A549 (cell line): ENCODE results near the gene DHRS3. TPM values are rescaled to one million over a fixed set of nuclear protein-coding genes. Genes with fewer than 3 reads are reported as not detected.

Source experiments
- ATAC-seq, 2 experiments: fragments of 200-7000 bp in 1 of 2; fragments of >200 bp in 1 of 2; cut with Nextera tagmentation in 1 of 2; cut with Tn5 transposase in 1 of 2; 3 replicates each; pipeline versions ENCODE4 v1.8.0 to v1.9.1; 2018 to 2020; ENCODE audit warnings: mild to moderate bottlenecking in 1 of 2, moderate library complexity in 1 of 2
- CTCF ChIA-PET: fragments of 300-600 bp; sonication (Branson Sonifier 250); formaldehyde crosslinking; extraction: SDS; loops from one replicate; lab custom pipeline; 2021; ENCODE audit warnings: antibody characterized with exemption, inconsistent platforms; lab: Yijun Ruan, JAX
- POLR2A ChIA-PET: fragments of 350-600 bp; formaldehyde crosslinking; extraction: SDS; loops from one replicate; lab custom pipeline; 2021; ENCODE audit warnings: antibody characterized with exemption, inconsistent platforms; lab: Yijun Ruan, JAX
- DNase-seq, 2 experiments: peaks; one replicate each; pipeline versions ENCODE4 v3.0.0 to v3.0.0-alpha.2; 2011 to 2016; ENCODE audit warnings: low read depth in 1 of 2, low spot score in 1 of 2
- FAIRE-seq: peaks from 2 replicates; lab custom pipeline; 2011; peaks lifted over from hg19 to GRCh38; lab: Jason Lieb, UNC
- H3K27ac ChIP-seq, 2 experiments: fragments of >200 bp; sonication (Bioruptor Twin); formaldehyde crosslinking; 3 replicates each; pipeline ENCODE4 v1.5.1; 2016 to 2017
- H3K4me1 ChIP-seq: fragments of >200 bp; sonication (Bioruptor Twin); formaldehyde crosslinking; 3 replicates; pipeline ENCODE4 v1.6.1; 2016
- H3K4me2 ChIP-seq: fragments of >200 bp; sonication (Bioruptor Twin); formaldehyde crosslinking; 3 replicates; pipeline ENCODE4 v1.6.1; 2016
- H3K4me3 ChIP-seq: fragments of >200 bp; sonication (Bioruptor Twin); formaldehyde crosslinking; 3 replicates; pipeline ENCODE4 v1.5.1; 2016
- H3K9me3 ChIP-seq: fragments of >200 bp; sonication (Bioruptor Twin); formaldehyde crosslinking; 3 replicates; pipeline ENCODE4 v1.6.1; 2016
- BHLHE40 ChIP-seq: IDR thresholded peaks from 2 replicates; pipeline ENCODE4 v1.6.1; 2012; ENCODE audit warnings: low read depth, low read length, inconsistent platforms
- CBX8 ChIP-seq: fragments of 200-600 bp; sonication (generic); IDR thresholded peaks from 2 replicates; pipeline ENCODE4 v1.6.1; 2016
- CEBPB ChIP-seq, 2 experiments: fragments of >200 bp in 1 of 2; sonication (Bioruptor Twin) in 1 of 2; formaldehyde crosslinking in 1 of 2; IDR thresholded peaks; 2 replicates each; pipeline ENCODE4 v1.6.1; 2012 to 2016
- CHD2 ChIP-seq: fragments of 150-350 bp; IDR thresholded peaks from 2 replicates; pipeline ENCODE4 v1.6.1; 2014; ENCODE audit warnings: low read length; ENCODE audit not compliant: partially characterized antibody
- EHF ChIP-seq: fragments of 250-450 bp; sonication (Bioruptor Pico); IDR thresholded peaks from 2 replicates; pipeline ENCODE4 v1.5.0; 2020; ENCODE audit warnings: mild to moderate bottlenecking
- FOSB ChIP-seq: fragments of 250-450 bp; sonication (Bioruptor Pico); IDR thresholded peaks from 2 replicates; pipeline ENCODE4 v1.5.0; 2020; ENCODE audit warnings: mild to moderate bottlenecking, moderate library complexity
- FOXS1 ChIP-seq: fragments of 250-450 bp; sonication (Bioruptor Pico); IDR thresholded peaks from 2 replicates; pipeline ENCODE4 v1.5.0; 2020; ENCODE audit warnings: mild to moderate bottlenecking, moderate library complexity
- GATA3 ChIP-seq: IDR thresholded peaks from 2 replicates; pipeline ENCODE4 v1.6.1; 2012; ENCODE audit warnings: borderline replicate concordance
- KDM1A ChIP-seq: fragments of 200-600 bp; sonication (generic); IDR thresholded peaks from 2 replicates; pipeline ENCODE4 v1.6.1; 2016; ENCODE audit warnings: low read depth, mild to moderate bottlenecking
- MAZ ChIP-seq: fragments of 150-350 bp; IDR thresholded peaks from 2 replicates; pipeline ENCODE4 v1.6.1; 2014; ENCODE audit warnings: antibody characterized with exemption, low read depth, low read length, borderline replicate concordance
- NFE2L2 ChIP-seq: fragments of 150-350 bp; conservative IDR thresholded peaks from 2 replicates; pipeline ENCODE4 v1.6.1; 2014; ENCODE audit warnings: low read length
- NPAS2 ChIP-seq: fragments of 250-450 bp; sonication (Bioruptor Pico); IDR thresholded peaks from 2 replicates; pipeline ENCODE4 v1.8.0; 2022; ENCODE audit warnings: mild to moderate bottlenecking, moderate library complexity, borderline replicate concordance
- NR3C1 ChIP-seq: fragments of >200 bp; sonication (Bioruptor Twin); formaldehyde crosslinking; IDR thresholded peaks from 3 replicates; pipeline ENCODE4 v1.6.1; 2017
- RCOR1 ChIP-seq: fragments of 150-350 bp; IDR thresholded peaks from 2 replicates; pipeline ENCODE4 v1.6.1; 2014; ENCODE audit warnings: antibody characterized with exemption, low read length, low read depth
- SMC3 ChIP-seq: fragments of >200 bp; sonication (Bioruptor Twin); formaldehyde crosslinking; IDR thresholded peaks from 3 replicates; pipeline ENCODE4 v1.6.1; 2018; ENCODE audit warnings: inconsistent platforms
- SREBF2 ChIP-seq: fragments of 450-650 bp; IDR thresholded peaks from 2 replicates; pipeline ENCODE4 v1.6.1; 2014; ENCODE audit warnings: mild to moderate bottlenecking, moderate library complexity
- ZC3H11A ChIP-seq: fragments of 450-650 bp; IDR thresholded peaks from 2 replicates; pipeline ENCODE4 v1.6.1; 2014; ENCODE audit warnings: antibody characterized with exemption, mild to moderate bottlenecking
- ZNF302 ChIP-seq: fragments of 250-450 bp; sonication (Bioruptor Pico); IDR thresholded peaks from 2 replicates; pipeline ENCODE4 v1.9.0; 2021; ENCODE audit warnings: inconsistent platforms, mild to moderate bottlenecking, moderate library complexity
- ZSCAN20 ChIP-seq: fragments of 250-450 bp; sonication (Bioruptor Pico); IDR thresholded peaks from 2 replicates; pipeline ENCODE4 v1.8.0; 2022; ENCODE audit warnings: mild to moderate bottlenecking, moderate library complexity
- WGBS: methylation state at CpG from one replicate; pipeline ENCODE4 v1.1.6; 2017; ENCODE audit errors: missing lambda C conversion rate; 5-methylcytosine and 5-hydroxymethylcytosine counted together
- polyA plus RNA-seq, 4 experiments: library from polyadenylated mRNA; depleted of rRNA in 3 of 4; stranded (reverse); fragments of >200 nt; fragmentation: RNase III in 1 of 4; extraction: RNeasy Plus Mini Kit Qiagen cat#74134 plus additional on column Dnase treatment in 1 of 4; gene quantifications; 2 replicates in 3 of 4; 3 replicates in 1 of 4; pipeline ENCODE4 v1.2.3, GENCODE V29; 2011 to 2017
- TF ChIP-seq, protein P1 (sequence below): IDR thresholded peaks from 2 replicates; pipeline ENCODE4 v1.6.1; 2012
- TF ChIP-seq, protein P2 (sequence below): fragments of >200 bp; sonication (Bioruptor Twin); formaldehyde crosslinking; IDR thresholded peaks from 3 replicates; pipeline ENCODE4 v1.5.1; 2016
- TF ChIP-seq, protein P3 (sequence below): fragments of 250-450 bp; sonication (Bioruptor Pico); IDR thresholded peaks from 2 replicates; pipeline ENCODE4 v1.5.0; 2021; ENCODE audit warnings: mild to moderate bottlenecking, moderate library complexity, borderline replicate concordance
- TF ChIP-seq, protein P4 (sequence below): fragments of 250-450 bp; sonication (Bioruptor Pico); IDR thresholded peaks from 2 replicates; pipeline ENCODE4 v1.5.0; 2020; ENCODE audit warnings: low read depth, mild to moderate bottlenecking, moderate library complexity
- TF ChIP-seq, protein P5 (sequence below): fragments of 450-650 bp; IDR thresholded peaks from 2 replicates; pipeline ENCODE4 v1.6.1; 2014; ENCODE audit warnings: antibody characterized with exemption

The DHRS3 gene
- polyA plus RNA-seq, 2 of the 4 experiments (the other 2 are of a cell fraction): 62.7 to 79.7 TPM

DNA sequence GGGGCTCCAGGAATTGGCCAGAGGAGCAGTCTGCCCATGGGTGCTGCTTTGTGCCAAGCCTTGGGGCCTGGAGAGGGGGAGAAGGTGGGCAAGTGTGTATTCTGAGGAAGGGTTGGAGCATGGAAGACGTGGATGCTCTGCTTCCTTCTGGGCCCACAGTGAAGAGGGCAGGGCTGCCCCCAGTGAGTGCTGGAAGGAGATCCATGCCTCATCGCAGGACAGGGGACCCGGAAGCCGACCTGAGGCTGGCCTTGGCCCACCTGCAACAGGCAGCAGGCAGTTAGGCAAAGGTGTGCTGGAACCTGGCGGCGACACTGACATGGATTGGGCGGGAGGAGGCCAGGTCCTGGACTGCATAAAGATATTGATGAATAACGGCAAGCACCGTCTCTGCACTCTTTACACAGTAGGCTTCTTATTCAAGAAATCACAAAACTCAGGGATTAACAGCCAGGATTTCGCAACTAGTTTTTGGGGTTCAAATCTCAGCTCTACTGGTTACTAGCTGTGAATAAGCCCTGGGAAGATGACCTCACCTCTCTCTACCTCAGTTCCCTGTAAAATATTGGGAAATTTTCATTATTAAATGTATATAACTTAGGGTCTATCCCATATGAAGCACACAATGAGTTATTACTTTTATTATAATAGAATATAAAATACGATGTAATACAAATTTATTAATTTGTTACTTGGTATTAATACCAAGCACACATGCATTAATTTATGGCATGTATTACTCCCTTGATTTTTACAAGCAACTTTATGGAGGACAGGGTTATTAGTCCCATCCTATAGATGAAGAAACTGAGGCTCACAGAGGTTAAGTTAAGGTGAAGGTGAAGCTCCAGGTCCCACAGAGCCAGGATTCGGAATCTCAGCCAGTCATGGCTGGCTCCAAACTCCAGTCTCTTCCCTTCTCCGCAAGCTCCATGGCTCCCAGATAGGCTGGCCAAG is 62.3 kb downstream of the DHRS3 start:
- Histone ChIP-seq H3K9me3 (0 out of 3 replicates have a peak, but pooled peaks cover 4% of the 10 kb centered on the region), H3K4me3 (no peak overlapping the region), H3K4me2 (peak overlapping the region; percentile 39; the same call in 2 of the 3 replicates), H3K4me1 (peaks cover 29% of the 10 kb centered on the region), H3K27ac (peak overlapping the region; percentile 67 to 84; a peak in 5 of 6 replicates)
- ChIA-PET CTCF (interaction anchor here (1.0 kb wide), 1 partner anchor 103 kb away, joined by 3 read pairs; no protein-coding TSS in a partner anchor), POLR2A (no interaction called here)
- WGBS: 92% methylated on average over 12 of the region's 13 CpGs
- peak; percentile 20 to 71; a peak in 3 of 4 replicates for TF ChIP-seq CEBPB (IDR thresholded peaks at IDR 0.05)
- TF ChIP-seq ZNF302 (CRISPR knock-in tag): no peak
- TF ChIP-seq, protein P1, sequence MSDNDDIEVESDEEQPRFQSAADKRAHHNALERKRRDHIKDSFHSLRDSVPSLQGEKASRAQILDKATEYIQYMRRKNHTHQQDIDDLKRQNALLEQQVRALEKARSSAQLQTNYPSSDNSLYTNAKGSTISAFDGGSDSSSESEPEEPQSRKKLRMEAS: no peak
- no peak for TF ChIP-seq NR3C1
- TF ChIP-seq KDM1A: peak; percentile 73; the same call in 1 of the 2 replicates
- TF ChIP-seq NPAS2 (CRISPR knock-in tag): no peak
- DNase-seq: no peak
- no peak for FAIRE-seq
- ATAC-seq: no peak; a peak in 2 of 6 replicates

DNA sequence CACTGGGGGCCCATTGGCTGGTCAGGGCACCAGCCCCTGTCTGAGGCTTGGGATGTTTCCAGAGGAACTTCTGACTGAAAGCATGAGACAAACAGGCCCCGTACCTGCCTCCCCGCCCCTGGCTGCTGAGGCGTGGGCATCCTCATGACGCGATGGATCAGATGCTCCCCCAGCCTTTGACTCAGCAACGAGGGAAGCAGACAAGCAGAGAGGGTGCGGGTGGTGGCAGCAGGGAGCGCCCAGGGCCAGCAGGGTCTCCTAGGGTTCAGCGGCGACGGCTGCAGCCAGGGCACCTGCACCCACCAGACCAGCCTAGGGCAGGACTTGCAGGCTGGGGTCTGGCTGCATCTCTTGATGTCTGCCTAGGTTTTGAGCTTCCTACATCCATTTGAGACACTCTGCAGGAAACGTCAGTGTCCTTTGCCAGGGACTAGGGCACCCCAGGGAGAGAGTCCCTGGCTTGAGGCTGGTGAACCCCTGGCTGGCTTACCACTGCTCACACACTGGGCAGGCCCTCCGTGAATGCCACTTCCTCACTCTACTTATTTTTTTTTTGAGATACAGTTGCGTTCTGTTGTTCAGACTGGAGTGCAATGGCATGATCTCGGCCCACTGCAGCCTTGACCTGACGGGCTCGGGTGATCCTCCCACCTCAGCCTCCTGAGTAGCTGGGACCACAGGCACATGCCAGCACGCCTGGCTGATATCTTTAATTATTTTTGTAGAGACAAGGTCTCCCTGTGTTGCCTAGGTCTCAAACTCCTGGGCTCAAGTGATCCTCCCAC is 63.3 kb downstream of the DHRS3 start:
- Histone ChIP-seq H3K4me1 (peaks cover 37% of the 10 kb centered on the region), H3K27ac (peak overlapping the region in 1 of 2 experiments; percentile 82; a peak in 4 of 6 replicates), H3K4me3 (no peak overlapping the region), H3K4me2 (no peak overlapping the region), H3K9me3 (0 out of 3 replicates have a peak, but pooled peaks cover 4% of the 10 kb centered on the region)
- TF ChIP-seq RCOR1 (no peak), FOSB (CRISPR knock-in tag) (no peak), EHF (CRISPR knock-in tag) (no peak), ZC3H11A (no peak), KDM1A (no peak), CHD2 (no peak), BHLHE40 (no peak), CBX8 (no peak), FOXS1 (CRISPR knock-in tag) (no peak), SMC3 (no peak), NFE2L2 (no peak), GATA3 (no peak), CEBPB (IDR thresholded peaks at IDR 0.05) (no peak), MAZ (no peak), ZSCAN20 (no peak), SREBF2 (no peak)
- TF ChIP-seq, protein P2, sequence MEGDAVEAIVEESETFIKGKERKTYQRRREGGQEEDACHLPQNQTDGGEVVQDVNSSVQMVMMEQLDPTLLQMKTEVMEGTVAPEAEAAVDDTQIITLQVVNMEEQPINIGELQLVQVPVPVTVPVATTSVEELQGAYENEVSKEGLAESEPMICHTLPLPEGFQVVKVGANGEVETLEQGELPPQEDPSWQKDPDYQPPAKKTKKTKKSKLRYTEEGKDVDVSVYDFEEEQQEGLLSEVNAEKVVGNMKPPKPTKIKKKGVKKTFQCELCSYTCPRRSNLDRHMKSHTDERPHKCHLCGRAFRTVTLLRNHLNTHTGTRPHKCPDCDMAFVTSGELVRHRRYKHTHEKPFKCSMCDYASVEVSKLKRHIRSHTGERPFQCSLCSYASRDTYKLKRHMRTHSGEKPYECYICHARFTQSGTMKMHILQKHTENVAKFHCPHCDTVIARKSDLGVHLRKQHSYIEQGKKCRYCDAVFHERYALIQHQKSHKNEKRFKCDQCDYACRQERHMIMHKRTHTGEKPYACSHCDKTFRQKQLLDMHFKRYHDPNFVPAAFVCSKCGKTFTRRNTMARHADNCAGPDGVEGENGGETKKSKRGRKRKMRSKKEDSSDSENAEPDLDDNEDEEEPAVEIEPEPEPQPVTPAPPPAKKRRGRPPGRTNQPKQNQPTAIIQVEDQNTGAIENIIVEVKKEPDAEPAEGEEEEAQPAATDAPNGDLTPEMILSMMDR: no peak
- TF ChIP-seq, protein P3, sequence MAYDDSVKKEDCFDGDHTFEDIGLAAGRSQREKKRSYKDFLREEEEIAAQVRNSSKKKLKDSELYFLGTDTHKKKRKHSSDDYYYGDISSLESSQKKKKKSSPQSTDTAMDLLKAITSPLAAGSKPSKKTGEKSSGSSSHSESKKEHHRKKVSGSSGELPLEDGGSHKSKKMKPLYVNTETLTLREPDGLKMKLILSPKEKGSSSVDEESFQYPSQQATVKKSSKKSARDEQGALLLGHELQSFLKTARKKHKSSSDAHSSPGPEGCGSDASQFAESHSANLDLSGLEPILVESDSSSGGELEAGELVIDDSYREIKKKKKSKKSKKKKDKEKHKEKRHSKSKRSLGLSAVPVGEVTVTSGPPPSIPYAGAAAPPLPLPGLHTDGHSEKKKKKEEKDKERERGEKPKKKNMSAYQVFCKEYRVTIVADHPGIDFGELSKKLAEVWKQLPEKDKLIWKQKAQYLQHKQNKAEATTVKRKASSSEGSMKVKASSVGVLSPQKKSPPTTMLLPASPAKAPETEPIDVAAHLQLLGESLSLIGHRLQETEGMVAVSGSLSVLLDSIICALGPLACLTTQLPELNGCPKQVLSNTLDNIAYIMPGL (CRISPR knock-in tag): no peak
- TF ChIP-seq, protein P4, sequence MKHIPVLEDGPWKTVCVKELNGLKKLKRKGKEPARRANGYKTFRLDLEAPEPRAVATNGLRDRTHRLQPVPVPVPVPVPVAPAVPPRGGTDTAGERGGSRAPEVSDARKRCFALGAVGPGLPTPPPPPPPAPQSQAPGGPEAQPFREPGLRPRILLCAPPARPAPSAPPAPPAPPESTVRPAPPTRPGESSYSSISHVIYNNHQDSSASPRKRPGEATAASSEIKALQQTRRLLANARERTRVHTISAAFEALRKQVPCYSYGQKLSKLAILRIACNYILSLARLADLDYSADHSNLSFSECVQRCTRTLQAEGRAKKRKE: no peak
- TF ChIP-seq, protein P5, sequence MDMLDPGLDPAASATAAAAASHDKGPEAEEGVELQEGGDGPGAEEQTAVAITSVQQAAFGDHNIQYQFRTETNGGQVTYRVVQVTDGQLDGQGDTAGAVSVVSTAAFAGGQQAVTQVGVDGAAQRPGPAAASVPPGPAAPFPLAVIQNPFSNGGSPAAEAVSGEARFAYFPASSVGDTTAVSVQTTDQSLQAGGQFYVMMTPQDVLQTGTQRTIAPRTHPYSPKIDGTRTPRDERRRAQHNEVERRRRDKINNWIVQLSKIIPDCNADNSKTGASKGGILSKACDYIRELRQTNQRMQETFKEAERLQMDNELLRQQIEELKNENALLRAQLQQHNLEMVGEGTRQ: no peak
- no peak for FAIRE-seq
- DNase-seq: no peak
- ChIA-PET POLR2A (no interaction called here), CTCF (interaction anchor here (0.6 to 0.7 kb wide), 2 partner anchors 40 to 306 kb away, joined by 4 to 6 read pairs; no protein-coding TSS in a partner anchor)
- ATAC-seq: no peak
- 94% methylated on average over 17 of the region's 18 CpGs for WGBS
